Measurements from ENCODE around the gene KRT71.

The KRT71 gene

GRCh38 chr12:52537101-52537500 is 15.8 kb downstream of the KRT71 start:
- DNase-seq, result no peak

- DNase-seq, result no peak
Measured at GRCh38 chr12:52535574-52535973, 17.4 kb downstream of the KRT71 start.

DNA sequence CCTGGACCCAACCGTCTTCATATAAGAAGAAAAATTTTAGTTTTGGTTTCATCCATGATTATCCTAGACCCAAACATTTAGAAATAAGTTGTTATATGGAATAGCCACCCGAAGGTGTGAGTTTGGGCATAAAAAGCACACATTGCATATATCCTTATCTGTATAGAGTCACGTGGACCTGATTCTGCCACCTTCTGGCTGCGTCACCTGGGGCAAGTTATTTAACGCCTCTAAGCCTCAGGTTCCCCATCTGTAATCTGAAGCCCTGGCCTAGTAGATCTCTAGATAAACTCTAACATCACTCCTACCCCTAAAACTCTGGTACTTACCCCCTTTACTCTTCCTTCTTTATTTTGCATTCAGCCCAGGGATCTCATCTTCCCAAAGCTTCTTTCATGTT is 18.5 kb downstream of the KRT71 start:
- DNase-seq, result no peak

- DNase-seq, result no peak
Measured at GRCh38 chr12:52533686-52534470, 19.1 kb downstream of the KRT71 start.

- DNase-seq, result no peak
Measured at GRCh38 chr12:52532636-52533035, 20.3 kb downstream of the KRT71 start.

DNA sequence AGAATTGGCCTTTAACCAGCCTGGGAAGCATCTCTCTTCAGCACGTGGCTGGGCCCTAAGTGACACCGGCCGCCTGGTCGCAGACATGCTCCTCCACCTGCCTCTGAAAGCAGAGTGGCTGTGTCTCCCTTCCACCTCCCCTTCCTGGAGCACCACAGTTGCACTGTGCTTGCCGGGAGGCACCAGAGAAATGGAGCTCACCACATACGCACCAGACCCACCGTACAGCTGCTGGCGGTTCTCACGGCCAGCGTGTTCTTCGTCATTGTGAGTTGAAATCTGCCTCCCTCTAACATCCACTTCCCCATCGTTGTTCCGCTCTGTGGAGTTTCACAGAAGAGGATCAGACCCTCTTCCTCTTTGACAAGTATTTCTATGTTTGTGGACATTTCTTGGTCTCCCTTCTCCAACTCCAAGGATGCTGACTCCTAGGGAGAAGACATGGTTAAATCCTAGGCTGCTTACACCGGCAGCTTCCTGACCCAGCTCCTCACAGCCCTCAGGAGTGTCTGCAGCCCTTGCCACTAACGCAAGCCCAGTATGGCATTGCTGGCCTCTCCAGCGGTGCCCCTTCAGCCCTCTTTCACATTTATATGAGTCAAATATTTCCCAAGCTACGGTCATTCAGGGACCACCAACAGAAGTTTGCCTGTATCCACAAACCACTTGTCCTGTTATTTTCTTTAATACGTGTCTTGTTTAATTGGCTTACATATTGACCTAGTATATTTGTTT is 21.2 kb downstream of the KRT71 start:
- DNase-seq, result peak in 1 of 2 donors; percentile 43

GRCh38 chr12:52530905-52531304 is 22.0 kb downstream of the KRT71 start:
- DNase-seq, result no peak

- DNase-seq, result no peak
Measured at GRCh38 chr12:52530366-52530765, 22.6 kb downstream of the KRT71 start.

GRCh38 chr12:52529846-52530245 is 23.1 kb downstream of the KRT71 start:
- no peak for DNase-seq

DNA sequence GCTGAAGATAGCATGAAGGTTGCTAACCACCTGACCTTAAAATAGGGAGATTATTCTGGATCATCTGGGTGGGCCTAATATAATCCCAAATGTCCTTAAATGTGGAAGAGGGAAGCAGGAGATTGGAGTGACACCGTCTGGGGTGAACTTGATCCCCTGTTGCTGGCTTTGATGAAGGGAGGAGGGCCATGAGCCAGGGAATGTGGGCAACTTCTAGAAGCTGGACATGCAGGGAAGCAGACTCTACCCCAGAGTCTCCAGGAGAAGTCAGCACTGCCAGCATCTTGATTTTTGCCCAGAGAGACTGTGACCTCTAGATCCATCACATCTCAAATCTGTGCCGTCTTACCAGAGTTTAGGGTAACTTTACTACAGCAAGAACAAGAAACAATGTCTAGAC is 23.5 kb downstream of the KRT71 start:
- DNase-seq, result no peak

GRCh38 chr12:52528641-52529143 is 24.3 kb downstream of the KRT71 start:
- no peak for DNase-seq

GRCh38 chr12:52527121-52527800 is 25.7 kb downstream of the KRT71 start:
- peak in 1 of 2 donors; percentile 5 for DNase-seq

- peak in 1 of 2 donors; percentile 4 for DNase-seq
Measured at GRCh38 chr12:52526511-52526951, 26.4 kb downstream of the KRT71 start.

- DNase-seq, result peak in 1 of 2 donors; percentile 3
Measured at GRCh38 chr12:52525661-52526499, 27.1 kb downstream of the KRT71 start.

DNA sequence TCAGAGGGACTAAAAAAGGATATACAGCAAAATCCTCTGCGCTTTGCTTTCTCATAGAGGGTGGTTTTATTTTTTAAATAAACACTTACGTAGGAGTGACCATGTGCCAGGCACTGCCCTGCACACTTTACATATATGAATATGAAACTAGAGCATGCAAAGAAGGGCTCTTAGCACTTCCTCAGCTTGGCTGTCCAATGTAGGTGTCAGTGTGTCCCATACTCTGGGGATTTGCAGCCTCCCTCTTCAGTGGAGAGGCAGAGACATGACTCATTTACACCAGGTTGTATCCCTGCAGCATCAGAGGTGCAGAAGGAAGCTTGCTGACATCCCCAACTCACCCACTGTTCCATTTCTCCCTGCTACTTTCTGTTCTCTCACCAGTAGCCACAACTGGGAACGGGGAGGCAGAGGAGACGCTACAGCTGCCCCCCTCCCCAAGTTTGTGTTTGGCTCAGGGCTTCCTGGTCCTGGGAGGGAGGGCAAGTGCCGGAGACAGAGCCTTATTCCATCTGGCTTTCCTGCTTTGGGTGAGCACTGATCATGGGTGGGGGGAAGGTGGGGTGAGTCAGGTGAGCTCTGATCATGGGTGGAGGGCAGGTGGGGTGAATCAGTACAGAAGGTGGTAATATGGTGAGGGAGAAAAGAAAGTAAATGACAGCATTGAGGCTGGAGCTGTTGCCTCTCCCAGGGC is 27.9 kb downstream of the KRT71 start:
- DNase-seq, result no peak

GRCh38 chr12:52524241-52524897 is 28.6 kb downstream of the KRT71 start:
- no peak for DNase-seq

- DNase-seq, result no peak
Measured at GRCh38 chr12:52523824-52524223, 29.1 kb downstream of the KRT71 start.

DNA sequence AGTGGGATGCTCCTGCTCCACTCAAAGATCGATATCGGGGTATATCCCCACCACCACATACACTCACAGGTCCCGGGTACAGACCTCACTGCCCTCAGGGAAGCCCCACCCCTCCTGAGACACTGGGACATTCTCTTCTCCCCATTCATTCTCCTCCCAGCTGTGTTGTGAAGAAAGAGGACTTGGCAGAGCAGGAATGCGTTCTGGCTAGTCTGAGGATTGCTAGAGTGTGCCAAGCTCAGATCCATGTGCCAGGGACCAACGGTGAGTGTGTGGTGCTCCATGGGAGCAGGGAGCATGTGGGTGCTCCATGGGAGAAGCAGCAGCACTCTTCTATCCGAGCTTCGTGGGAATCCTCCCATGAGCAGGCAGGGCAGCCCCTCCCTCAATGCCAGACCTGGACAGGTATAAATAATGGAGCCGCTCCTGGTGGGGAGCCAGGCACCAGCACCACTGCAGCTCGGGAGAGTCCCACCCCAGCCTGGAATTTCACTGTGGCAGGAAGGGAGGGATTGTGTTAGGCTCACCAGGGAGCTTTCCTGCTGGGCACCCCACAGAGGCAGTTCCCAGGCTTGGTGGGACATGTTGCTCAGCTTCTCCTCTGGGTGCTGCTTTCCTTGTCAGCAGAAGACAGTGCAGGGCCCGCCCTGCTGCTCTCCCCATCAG is 30.5 kb downstream of the KRT71 start:
- no peak for DNase-seq

- DNase-seq, result no peak
Measured at GRCh38 chr12:52521568-52522266, 31.2 kb downstream of the KRT71 start.

- DNase-seq, result no peak
Measured at GRCh38 chr12:52521175-52521567, 31.8 kb downstream of the KRT71 start.
